ENCODE data around the gene THBS3.
"Not testable (repeated sequence)": the region's sequence is repeated elsewhere in the genome, so short reads cannot be mapped to it uniquely, and the experiment has no call there.

The THBS3 gene

DNA sequence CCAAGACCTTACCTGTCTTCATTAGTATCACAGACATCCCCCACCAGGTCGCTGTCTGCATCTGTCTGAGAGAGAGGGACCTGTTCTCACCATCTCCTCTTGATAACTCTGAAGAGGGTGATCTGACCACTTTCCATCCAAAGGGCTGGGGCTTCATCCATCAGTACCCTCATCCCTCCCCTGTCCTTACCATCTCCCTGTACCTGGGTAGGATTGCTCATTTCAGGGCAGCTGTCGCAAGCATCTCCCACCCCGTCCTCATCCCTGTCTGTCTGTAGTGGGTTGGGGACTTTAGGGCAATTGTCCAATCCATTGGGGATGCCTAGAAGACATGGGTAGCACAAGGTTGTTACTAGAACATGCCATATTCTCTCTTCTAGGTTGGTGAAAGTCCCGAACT, 7.9 kb downstream of the THBS3 start:
- DNase-seq (ENCODE audit: low read depth): no peak
- no peak overlapping the region for H3K4me3 ChIP-seq (ENCODE audit: low read length)
- TF ChIP-seq, protein P1, sequence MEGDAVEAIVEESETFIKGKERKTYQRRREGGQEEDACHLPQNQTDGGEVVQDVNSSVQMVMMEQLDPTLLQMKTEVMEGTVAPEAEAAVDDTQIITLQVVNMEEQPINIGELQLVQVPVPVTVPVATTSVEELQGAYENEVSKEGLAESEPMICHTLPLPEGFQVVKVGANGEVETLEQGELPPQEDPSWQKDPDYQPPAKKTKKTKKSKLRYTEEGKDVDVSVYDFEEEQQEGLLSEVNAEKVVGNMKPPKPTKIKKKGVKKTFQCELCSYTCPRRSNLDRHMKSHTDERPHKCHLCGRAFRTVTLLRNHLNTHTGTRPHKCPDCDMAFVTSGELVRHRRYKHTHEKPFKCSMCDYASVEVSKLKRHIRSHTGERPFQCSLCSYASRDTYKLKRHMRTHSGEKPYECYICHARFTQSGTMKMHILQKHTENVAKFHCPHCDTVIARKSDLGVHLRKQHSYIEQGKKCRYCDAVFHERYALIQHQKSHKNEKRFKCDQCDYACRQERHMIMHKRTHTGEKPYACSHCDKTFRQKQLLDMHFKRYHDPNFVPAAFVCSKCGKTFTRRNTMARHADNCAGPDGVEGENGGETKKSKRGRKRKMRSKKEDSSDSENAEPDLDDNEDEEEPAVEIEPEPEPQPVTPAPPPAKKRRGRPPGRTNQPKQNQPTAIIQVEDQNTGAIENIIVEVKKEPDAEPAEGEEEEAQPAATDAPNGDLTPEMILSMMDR (IDR thresholded peaks at IDR 0.05; ENCODE audit: insufficient read depth, low read depth, low read length, missing control alignments): no peak

DNA sequence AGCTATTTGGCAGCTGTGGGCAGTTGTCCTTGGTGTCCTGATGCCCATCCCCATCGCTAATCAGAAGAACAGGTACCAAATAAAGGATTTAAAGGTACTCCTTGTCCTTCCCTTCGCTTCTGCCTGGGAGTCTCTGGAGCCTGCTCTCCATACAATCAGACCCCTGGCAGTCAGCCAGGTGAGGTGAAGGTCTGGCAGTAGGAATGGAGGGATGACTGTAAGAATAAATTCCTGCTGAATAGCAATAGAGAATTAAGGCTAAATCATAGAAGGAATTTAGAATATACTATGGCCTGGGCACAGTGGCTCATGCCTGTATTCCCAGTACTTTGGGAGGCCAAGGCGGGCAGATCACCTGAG, 9.2 kb downstream of the THBS3 start:
- DNase-seq (ENCODE audit: low read depth): no peak
- TF ChIP-seq, protein P1 (IDR thresholded peaks at IDR 0.05; ENCODE audit: insufficient read depth, low read depth, low read length, missing control alignments): no peak

DNA sequence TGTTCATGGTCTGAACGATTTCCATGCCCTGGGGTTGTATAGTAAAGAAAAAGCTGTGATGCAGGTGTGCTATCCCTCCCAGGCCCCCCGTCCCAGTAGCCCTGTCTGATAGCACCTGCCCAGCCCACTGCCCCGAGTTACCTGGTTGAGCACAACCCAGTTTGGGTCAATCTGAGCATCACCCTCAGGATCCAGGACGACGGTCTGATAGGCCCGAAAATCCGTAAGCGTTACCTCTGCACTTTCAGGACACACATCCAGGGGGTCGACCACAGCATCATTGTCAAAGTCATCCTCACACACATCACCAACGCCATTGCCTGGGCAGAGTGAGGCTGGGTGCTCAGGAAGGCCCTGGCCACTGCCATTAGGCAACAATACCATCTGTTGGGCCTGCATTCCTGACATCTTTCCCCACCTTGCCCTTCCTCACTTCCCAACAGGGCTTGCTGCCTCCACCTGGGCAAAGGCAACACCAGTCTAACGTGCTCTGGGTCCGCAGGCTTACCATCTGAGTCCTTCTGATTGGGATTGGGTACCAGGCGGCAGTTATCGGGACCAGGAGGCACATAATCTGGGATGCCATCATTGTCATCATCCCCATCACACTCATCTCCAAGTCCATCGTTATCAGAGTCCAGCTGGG, 9.7 kb downstream of the THBS3 start:
- TF ChIP-seq, protein P1 (IDR thresholded peaks at IDR 0.05; ENCODE audit: insufficient read depth, low read depth, low read length, missing control alignments): no peak
- DNase-seq (ENCODE audit: low read depth): no peak
- H3K4me3 ChIP-seq (ENCODE audit: low read length): no peak overlapping the region

More for the DNA sequence above, 9.2 kb downstream of the THBS3 start:
- no peak overlapping the region for H3K4me3 ChIP-seq (ENCODE audit: low read length)

DNA sequence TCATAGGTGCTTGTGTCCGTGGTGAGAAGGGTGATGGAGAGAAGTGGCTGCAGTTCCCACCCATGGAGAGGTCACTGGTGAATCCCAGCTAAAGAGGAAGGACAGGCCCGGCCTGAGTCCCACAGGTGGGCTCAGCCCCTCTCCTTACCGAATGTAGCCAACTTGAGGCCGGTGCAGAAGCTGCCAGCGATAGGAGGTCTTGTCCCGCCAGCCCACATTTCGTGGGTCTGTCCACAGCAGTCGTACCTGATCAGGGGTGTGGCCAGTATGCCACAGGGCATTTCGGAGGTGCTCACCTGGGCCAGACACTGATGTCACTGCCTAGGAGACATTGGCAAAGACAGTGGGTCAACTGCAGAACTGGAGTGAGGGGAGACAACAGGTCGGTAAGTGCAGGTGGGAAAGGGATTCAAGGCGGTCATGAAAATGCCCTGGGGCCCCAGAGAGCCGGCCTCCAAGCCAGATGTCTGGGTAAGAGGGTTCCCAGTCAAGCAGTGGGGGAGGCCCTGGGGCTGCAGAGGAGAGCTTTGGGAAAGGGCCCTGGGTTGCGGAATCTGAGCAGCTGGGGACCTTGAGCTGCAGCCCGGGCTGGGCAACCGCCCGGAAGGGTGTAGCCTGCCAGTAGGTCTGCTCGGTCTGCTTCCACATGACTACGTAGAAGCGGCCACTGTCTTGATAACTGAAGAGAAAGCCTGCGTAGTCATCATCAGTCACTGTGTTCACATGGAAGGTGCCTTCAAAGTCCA, 10.6 kb downstream of the THBS3 start:
- H3K4me3 ChIP-seq (ENCODE audit: low read length): no peak overlapping the region
- TF ChIP-seq, protein P1 (IDR thresholded peaks at IDR 0.05; ENCODE audit: insufficient read depth, low read depth, low read length, missing control alignments): no peak
- DNase-seq (ENCODE audit: low read depth): no peak

DNA sequence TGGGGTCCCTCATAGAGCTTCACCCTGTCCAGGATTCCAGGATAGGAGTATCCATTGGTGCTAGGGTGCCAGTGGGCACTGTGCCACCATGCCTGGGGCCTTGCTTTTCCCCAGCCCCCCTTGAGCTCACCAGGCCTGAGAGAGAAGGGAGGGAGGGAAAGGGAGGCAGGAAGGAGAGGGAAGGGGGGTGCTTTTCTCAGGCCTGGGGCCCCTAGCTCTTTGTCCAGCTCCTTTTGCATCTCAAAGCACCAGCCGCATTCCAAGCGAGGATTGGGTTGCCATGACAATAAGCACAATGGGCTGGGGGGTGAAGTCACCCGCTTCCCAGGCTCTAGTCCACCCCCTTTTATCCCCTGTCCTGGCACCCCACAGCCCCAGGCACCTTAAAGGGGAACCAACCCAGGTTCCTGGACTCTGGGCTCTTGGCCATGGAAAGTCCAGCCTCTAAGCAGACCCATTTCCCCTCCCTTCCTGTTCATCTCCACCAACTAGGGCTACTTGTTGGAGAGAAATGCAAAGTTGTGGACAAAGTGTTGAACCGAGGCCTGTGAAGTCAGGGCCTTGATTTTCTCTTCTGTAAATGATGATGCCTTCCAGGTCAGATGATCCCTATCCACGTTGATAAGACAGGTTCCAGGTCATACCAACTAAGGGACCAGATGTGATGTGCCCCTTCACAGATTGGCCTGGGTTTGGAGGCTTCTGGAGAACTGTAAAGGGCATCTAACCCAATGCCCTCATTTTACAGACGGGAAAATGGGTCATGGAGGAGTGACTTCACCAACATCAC, 11.4 kb downstream of the THBS3 start:
- TF ChIP-seq, protein P1 (IDR thresholded peaks at IDR 0.05; ENCODE audit: insufficient read depth, low read depth, low read length, missing control alignments): no peak
- H3K4me3 ChIP-seq (ENCODE audit: low read length): no peak overlapping the region
- no peak for DNase-seq (ENCODE audit: low read depth)

DNA sequence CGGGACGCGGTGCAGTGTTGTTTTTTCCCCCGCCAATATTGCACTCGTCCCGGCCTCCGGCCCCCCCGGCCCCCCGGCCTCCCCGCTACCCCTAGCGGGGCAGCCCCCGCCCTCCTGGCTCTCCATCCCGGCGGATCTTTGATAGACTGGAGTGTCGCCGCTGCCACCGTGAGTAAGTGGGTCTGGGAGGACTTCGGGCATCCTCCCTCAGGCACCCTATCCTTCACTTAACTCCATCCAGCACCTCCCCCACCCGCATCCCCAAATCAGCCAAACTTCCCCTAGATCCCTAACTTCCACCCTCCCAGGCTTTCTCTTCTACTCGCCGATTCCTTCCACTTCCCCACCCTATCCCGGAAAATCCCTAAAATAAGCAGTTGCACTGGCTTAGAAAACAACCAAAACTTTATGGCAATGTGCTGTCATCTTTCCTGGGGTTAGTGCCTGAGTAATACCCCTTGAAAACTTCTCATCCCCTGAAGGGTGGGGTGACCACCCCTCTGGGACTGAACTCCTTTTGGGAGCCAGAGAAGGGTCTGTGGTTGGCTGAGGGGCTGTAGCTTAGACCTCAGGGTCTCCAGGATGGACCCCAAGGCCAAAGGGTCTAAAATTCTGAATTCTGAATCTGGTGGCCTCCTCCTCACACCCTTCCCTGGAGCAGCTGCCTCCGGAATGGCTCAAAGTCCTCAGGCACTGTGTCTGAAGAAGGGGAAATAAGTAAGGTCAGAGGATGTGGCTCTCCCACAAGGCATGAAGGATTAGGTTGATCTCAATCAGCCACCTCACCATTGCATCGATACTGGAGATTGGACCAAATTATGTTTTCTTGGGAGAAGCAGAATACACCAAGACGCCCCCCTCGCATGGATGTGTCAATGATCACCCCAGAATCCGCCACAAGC, 12.2 kb downstream of the THBS3 start:
- TF ChIP-seq, protein P1 (IDR thresholded peaks at IDR 0.05; ENCODE audit: insufficient read depth, low read depth, low read length, missing control alignments): no peak
- H3K4me3 ChIP-seq (ENCODE audit: low read length): peak overlapping the region; percentile 49
- DNase-seq (ENCODE audit: low read depth): no peak

DNA sequence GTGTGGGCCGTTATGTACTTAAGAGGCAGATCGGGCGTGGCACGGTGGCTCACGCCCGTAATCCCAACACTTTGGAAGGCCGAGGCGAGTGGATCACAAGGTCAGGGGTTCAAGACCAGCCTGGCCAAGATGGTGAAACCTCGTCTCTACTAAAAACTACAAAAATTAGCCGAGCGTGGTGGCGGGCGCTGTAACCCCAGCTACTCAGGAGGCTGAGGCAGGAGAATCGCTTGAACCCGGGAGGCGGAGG, 13.8 kb downstream of the THBS3 start:
- not testable (repeated sequence) for DNase-seq (ENCODE audit: low read depth)
- H3K4me3 ChIP-seq (ENCODE audit: low read length): peak overlapping the region; percentile 49
